ENCODE results near the gene TLCD1.
"Not testable (repeated sequence)": the region's sequence is repeated elsewhere in the genome, so short reads cannot be mapped to it uniquely, and the experiment has no call there.

Gene TLCD1

DNA sequence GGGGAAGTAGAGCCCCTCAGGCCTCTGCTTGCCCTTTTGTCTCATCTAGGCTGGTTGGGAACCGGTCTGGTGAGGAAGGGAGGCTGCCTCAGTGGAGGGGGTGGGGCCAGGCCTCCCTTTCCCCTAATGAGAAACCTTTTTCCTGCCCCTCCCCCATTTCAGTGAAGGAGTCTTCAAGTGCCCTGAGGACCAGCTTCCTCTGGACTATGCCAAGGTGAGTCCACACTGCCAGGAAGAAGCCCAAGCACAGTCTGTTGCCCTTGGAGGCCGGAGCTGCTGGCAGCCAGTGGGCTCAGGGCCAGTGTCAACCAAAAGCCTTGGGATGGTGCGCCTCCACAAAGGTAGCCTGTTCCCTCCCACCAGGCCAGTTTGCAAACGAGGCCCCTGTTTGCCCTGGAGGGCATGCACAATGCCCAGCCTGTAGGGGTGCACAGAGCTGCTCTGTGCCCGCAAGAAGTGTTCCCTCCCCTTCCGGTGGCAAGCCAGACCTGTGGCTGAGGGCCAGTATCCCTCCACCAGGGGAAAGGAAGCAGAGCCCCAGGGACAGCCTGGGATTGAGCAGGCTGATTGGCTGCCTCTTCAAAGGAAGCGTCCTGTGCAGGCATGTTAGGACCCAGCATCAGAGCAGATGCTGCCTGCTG lies 21.1 kb upstream of the TLCD1 start:
- peak; percentile 74 for DNase-seq (ENCODE audit: low spot score)

DNA sequence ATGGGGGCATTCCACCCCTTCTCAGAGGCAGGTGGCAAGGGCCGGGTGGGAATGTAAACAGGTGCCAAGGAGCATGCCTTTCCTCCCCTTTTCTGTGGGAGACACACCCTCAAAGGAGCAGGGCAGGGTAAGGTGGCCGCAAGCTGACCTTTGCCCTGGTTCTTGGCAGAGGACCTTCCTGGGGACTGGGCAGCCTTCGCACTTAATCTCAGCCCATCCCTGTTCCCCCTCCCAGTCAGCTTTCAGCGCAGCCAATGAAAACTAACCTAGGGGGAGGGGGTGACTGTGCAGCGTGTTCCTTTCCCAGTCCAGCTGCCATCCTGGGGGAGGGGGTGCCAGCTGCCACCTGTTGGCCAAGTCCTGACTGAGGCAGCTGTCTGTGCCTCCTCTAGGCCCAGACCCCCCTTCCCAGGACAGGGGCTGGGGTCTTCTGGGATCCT lies 20.6 kb upstream of the TLCD1 start:
- DNase-seq (ENCODE audit: low spot score), result no peak

DNA sequence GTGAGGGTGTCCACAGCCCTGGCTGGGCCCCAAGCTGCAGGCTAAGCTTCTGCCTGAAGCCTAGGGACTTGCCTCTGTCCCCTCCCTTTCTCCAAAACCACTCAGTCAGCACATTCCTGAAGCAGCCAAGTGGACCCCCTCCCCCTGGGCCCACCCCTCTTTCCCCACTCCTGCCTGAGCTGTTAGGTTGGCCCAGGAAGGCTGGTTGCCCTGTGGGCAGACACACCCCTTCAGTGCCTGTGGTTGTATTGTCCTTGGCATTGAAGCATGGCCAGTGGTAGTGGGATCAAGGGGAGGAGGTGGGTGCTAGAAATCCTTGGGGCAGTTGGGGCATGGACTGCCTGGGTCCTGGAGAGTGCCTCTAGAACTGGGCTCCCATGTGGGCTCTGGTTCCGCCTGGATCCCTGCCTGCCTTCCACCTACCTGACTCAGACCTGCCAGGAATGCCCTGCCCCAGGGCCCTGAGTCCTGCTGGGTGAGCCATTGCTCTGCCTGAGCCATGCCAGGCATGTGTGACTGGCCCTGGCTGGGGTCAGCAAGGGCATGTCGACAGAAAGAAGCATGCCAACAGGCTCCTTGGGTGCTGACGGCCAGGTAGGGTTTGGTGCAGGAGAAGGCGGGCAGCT lies 19.9 kb upstream of the TLCD1 start:
- DNase-seq (ENCODE audit: low spot score), result no peak

DNA sequence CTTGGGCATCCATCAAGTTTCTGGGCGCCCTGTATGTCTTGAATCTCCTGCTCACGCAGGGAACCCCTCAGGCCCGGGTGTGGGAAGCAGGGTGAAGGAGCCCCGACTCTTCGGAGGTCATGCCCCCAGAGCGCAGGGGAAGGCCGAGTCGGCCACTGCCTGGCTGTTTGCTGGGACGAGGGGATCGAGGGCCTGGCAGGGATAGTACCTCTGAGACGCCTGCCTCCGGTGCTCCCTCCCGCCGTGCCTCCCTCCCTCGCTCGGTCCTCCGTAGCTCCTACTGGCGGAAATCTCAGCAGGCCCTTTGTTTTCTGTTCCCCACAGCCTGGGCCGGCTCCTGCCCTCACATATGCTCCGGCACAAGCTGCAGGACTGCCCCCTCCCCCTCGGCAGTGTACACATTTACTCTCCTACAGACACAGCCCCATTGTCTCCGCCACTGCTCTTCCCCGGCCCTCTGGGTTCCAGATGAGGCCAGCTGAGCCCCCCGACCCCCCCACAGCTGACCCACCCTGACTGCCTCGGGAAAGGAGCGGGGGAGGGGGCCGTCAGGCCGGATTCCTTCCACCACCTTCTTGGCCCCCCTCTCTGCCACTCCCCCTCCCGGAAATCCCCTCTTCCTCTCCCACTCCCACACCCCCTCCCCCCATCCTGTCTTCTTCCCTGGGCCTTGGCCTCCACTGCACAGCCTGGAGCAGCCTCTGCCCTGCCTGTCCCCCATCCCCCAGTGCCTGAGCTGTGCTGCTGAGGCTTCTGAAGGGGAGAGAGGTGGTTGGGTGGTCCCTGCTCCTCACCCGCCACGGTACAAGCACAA lies 19.1 kb upstream of the TLCD1 start:
- peak; percentile 87 for DNase-seq (ENCODE audit: low spot score)

DNA sequence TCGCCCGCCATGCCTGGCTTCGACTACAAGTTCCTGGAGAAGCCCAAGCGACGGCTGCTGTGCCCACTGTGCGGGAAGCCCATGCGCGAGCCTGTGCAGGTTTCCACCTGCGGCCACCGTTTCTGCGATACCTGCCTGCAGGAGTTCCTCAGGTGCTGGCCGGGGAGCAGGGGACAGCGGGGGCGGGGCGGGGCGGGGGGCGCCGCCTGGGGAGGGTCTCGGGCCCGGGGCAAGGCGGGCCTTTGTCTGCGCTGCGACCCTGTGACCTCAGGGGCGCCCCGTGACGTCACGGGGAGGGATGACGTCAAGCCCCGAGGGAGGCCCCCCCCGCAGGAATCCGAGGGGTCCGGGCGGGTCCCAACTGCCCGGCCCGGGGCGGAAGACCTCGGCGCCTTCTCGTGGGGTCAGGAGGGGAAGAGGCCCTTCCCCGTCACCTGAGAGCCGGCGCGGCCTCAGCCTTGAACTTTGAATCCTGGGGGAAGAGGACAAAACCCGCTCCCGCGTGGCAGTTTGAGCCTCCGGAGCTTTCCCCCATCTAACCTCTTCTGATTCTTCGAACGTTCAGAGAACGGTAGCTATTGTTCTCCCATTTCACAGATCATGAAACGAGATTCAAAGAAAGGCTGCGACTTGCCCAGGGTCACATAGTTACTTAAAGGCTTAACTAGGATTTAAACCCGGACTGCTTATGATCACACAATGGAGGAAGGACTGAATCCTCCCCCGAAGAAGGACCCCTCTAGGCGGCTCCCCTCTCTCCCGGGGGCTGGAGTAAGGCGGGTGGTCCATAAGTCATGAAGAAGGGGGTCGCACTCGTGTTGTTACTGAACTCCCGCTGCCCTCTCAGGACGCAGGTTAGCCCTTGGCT lies 18.3 kb upstream of the TLCD1 start:
- peak; percentile 96 for DNase-seq (ENCODE audit: low spot score)

DNA sequence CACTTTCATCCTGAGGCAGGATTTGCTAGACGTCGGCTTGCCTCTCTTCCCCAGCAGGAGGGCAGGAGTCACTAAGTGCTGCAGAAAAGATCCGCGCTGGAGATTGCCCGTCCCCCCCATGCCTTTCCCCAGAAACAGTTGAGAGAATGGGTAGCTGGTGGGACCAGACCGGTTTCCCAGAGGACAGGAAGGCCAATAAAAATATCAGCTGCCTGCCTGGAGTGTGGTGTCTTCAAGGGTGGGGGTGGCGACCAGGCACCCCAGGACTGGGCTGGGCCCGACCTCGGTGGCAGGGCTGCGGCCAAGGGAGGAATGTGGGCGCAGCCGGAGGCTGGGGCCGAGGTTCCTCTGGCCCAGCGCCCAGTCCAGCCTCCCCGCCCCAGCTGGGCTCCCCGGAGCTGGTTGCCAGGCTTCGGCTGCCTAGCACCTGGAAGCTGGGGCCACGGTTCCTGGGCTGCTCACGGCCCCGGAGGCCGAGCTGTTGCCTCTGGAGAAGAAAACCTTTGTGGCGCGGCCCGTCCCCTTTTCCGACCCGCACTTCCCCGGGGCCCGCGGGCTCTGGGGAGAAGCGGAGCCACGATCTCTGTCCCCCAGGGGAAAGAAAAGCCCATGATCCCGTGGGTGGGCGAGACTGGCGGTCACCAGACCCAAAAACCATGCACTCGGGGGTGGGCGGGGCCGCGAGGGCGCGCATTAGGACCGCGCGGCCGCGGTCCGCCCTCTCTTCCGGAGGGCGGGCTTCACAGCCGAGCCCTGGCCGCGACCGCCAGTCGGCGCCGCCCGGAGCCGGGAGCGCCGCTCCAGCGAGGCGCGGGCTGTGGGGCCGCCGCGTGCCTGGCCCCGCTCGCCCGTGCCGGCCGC lies 17.4 kb upstream of the TLCD1 start, which contains the start of gene TRAF4:
TSS of gene TRAF4 (plus strand) at position 769 of the 861 bp plus-strand sequence. CDS start 102 bp downstream, outside the sequence.
- peak; percentile 94 for DNase-seq (ENCODE audit: low spot score)

DNA sequence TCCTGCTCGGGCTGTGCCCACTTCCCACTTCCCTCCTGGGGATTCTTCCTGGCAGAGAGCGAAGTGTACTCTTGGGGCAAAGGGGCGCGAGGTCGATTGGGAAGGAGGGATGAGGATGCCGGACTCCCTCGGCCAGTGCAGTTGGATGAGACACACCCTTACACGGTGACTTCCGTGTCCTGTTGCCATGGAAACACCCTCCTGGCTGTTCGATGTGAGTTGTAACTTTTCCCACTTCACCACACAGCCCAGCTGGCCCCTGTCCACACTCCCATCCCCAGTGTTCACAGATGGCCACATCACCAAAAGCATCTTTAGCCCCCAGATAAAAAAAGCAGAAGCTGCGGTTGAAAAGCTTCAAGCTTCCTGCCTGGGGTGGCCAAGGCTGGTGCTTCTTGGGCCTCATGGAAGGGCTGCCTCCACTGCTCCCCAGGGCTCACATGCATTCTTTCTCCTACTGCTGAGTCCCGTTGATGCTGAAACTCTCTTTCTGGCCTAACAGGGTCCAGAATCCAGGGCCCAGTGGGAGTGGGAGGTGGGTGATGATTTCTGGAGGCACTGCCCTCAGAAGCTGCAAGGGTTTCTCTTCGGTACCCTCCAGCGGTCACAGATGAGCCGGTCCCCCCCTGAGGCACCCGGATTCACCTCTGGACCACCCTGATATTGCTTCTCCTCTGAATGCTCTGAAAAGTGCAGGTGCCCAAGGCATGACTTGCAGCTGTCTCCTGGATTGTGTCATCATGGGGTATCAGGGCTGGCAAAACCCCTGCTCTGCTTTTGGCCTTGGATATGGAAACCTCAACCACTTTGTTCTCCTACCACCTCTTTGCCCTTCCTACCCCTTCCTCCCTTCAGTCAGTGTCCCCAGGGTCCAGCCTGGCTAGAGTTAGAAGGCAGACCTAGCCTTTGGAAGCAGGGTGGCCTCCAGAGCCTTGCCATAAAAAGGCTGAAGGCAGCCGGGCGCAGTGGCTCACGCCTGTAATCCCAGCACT lies 15.6 kb upstream of the TLCD1 start:
- no peak for DNase-seq (ENCODE audit: low spot score)

DNA sequence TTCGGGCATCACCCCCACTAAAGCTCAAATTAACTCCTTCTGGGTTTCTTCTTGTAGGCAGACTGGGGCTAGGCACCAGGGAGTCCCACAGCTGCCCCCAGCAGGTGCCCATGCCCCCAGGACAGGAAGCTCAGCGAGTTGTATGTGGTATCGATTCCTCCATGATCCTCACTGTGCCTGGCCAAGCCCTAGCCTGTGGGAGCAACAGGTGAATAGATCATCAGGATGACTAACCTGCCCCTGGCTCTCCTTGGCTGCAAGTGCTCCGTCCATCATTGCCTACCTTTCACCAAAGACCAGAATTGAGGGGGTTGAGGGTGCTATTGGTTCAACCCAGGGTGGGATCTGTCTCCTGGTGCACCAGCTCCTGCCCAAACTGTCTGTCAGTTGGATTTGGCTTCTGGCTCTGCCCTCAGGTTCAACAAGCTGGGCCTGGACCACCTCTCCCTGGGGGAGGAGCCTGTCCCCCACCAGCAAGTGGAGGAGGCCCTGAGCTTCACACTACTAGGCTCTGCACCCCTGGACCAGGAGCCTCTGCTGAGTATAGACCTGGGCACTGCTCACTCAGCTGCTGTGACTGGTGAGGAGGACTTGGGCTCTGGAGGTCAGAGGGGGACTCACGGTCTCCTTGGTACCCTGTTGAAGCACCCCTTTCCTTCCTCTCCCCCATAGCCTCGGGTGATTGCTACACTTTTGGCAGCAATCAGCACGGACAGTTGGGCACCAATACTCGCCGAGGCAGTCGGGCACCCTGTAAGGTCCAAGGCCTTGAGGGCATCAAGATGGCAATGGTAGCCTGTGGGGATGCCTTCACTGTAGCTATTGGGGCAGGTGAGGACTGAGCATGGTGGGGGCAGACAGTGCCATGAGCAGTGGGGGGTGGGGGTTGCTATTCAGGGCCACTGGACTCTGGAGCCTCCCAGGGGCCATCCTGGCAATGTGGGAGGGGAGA lies 14.6 kb upstream of the TLCD1 start:
- DNase-seq (ENCODE audit: low spot score), result no peak

DNA sequence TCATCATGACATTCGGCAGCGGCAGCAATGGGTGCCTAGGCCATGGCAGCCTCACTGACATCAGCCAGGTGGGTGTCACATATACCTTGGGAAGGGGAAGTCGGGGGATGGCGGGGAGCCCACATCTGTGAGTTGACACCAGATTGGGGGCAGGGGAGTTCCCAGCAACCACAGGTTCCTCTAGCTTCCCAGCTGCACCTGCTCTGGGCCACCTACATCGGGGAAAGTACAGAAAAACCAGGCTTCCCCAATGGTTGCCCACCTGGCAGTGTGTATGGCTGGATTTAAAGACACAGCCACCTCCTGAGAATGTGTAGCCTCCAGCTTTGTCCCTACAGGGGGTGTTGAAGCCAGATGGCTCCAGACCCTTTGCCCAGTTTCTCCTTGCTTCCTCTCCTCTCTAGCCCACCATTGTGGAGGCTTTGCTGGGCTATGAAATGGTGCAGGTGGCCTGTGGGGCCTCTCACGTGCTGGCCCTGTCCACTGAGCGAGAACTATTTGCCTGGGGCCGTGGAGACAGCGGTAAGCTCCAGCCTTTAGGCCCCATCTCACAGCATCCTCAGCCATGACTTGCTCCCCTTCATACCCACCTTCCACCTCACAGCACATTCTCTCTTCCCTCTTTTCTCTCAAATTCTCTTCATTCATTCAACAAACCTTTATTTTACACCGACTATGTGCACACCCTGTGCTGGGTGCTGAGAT lies 12.8 kb upstream of the TLCD1 start:
- no peak for DNase-seq (ENCODE audit: low spot score)

DNA sequence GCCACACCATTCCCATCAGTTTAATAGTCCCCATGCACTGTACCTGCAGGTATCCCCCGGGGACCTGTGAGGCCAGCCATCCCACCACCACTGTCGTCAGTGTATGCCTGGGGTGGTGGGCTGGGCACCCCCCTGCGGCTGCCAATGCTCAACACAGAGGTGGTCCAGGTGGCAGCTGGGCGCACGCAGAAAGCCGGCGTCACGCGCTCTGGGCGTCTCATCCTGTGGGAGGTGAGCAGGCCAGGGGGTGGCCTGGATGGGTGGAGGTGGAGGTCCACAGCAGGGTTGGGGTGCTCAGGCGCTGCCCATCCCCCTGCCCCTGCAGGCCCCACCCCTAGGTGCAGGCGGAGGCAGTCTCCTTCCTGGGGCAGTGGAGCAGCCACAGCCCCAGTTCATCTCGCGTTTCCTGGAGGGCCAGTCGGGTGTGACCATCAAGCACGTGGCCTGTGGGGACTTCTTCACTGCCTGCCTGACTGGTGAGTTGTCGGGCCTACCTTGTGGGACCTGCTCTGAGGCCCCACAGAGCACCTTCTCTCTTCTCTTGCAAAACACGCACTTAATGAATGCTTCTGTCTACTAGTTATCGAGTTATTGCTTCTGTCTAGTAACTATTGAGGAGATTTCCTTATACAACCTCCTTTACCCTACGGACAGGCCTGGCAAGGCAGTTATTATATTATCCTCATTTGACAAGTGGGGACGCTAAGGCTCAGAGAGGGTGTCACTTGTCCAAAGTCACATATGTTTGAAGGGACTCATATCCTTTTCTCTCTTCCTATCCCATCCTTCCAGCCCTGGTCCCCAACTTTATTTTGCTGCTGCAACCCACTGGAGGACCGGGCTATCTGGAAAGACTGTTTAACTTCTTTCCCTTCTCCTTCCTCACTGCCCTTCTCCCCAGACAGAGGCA lies 12.0 kb upstream of the TLCD1 start:
- no peak for DNase-seq (ENCODE audit: low spot score)

DNA sequence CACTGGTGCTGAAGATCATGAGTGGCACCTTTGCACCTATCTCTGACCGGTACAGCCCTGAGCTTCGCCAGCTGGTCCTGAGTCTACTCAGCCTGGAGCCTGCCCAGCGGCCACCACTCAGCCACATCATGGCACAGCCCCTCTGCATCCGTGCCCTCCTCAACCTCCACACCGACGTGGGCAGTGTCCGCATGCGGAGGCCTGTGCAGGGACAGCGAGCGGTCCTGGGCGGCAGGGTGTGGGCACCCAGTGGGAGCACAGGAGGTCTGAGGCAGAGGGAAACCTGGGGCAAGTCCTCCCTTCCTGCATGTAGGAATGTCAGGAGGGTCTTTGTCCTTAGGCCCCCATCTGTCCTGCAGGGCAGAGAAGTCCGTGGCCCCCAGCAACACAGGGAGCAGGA lies 11.3 kb upstream of the TLCD1 start:
- DNase-seq (ENCODE audit: low spot score), result no peak

DNA sequence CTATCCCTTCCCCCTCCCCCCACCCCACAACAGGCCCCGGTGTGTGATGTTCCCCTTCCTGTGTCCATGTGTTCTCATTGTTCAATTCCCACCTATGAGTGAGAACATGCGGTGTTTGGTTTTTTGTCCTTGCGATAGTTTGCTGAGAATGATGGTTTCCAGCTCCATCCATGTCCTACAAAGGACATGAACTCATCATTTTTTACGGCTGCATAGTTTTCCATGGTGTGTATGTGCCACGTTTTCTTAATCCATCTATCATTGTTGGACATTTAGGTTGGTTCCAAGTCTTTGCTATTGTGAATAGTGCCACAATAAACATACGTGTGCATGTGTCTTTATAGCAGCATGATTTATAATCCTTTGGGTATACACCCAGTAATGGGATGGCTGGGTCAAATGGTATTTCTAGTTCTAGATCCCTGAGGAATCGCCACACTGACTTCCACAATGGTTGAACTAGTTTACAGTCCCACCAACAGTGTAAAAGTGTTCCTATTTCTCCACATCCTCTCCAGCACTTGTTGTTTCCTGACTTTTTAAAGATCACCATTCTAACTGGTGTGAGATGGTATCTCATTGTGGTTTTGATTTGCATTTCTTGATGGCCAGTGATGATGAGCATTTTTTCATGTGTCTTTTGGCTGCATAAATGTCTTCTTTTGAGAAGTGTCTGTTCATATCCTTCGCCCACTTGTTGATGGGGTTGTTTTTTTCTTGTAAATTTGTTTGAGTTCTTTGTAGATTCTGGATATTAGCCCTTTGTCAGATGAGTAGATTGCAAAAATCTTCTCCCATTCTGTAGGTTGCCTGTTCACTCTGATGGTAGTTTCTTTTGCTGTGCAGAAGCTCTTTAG lies 10.1 kb upstream of the TLCD1 start:
- DNase-seq (ENCODE audit: low spot score), result not testable (repeated sequence)

DNA sequence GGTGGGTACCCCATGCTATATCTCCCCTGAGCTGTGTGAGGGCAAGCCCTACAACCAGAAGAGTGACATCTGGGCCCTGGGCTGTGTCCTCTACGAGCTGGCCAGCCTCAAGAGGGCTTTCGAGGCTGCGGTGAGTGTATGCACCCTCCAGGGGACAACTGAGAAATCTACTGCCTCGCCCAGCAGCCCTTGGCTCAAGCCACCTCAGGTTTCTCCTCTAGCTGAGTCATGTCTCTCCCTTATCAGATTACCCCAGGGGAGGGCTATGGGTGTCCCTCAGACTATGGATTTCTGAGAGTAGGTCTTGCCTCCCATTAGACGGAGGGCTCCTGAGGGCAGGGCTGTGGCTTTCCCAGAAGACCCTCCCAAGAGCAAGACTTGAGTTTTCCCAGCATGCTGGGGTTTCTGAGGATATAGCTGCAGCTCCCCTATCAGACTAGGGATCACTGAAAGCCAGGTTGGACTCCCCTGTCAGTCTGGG lies 9.2 kb upstream of the TLCD1 start:
- DNase-seq (ENCODE audit: low spot score), result no peak

DNA sequence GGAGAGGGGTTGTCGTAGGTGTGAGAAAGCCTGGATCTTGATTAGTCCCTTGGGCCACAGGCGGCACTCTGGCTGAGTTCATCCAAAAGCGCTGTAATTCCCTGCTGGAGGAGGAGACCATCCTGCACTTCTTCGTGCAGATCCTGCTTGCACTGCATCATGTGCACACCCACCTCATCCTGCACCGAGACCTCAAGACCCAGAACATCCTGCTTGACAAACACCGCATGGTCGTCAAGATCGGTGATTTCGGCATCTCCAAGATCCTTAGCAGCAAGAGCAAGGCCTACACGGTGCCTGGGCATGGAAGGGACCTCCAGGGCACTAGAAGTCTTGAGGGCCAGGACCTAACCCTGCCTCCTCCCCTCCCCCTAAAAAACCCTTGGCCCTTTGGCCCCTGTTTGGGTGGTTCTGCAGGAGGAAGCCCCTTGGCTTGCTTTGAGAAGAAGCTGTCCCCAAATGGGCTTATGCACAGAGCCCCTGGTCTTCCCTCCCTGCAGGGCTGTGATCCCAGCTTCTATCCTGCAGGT lies 8.7 kb upstream of the TLCD1 start:
- DNase-seq (ENCODE audit: low spot score), result no peak

DNA sequence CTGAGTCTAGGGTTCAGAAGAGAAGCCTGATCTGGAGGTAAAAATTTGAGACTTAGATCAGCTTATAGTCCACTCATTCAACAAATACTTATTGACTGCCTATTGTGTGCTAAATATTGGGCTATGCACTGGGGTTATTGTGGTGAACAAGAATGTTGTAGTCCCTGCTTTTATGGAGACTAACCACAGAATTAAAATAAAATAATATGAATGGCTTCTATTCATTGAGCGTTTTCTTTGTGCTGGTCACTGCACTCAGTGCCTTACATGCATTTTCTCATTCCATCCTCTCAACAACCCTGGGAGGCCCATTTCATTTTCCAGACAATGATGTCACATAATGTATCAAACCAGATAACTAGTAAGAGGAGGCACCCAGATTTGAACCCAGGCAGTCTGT lies 7.3 kb upstream of the TLCD1 start:
- no peak for DNase-seq (ENCODE audit: low spot score)

DNA sequence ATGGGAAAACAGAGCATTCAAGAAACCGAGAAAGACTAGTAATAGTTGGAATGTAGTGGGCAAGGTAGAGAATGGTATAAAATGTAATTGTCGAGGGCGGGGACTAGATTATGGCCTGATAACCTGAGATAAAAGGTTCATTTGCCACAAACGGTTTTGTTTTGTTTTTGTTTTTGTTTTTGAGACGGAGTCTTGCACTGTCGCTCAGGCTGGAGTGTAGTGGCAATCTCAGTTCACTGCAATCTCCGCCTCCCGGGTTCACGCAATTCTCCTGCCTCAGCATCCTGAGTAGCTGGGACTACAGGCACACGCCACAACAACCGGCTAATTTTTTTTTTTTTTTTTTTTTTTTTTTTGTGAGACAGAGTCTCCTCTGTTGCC lies 3.9 kb upstream of the TLCD1 start:
- no peak for DNase-seq (ENCODE audit: low spot score)

All from ecto neural progenitor cell (in vitro differentiated cells).